ENCODE results near the gene ASCL1. TPM values are rescaled to one million over a fixed set of nuclear protein-coding genes. Genes with fewer than 3 reads are reported as not detected.

The ASCL1 gene
- total and polyA plus RNA-seq, 10 of the 15 experiments (the other 5 are each of a cell fraction or from before 2014, with no cell fraction given) = 10.6 to 61.1 (median 20.5) TPM

DNA sequence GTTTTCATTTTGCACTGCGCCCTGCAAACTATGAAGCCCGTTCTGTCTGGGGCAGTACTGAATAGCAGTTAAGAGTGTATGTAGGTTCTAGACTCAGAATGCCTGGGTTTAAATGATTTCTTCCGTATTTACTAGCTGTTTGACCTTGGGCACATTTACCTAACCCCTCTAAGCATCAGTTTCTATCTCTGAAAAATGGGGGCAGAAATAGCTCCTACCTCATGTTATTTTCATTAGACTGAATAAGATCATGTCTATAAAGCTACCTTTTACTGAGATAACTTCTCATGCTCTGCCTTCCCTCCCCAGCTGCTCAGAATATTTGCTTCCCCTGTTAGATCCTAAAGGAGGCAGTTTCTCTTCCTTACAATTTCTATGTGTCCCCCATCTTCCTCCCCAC is 46.2 kb upstream of the ASCL1 start:
- SMC1A ChIA-PET (ENCODE audit: uncharacterized antibody, unreplicated experiment) = interaction anchor here (0.9 to 3.3 kb wide), 5 partner anchors 9 to 580 kb away, joined by 3 to 34 read pairs (median 4); no protein-coding TSS in a partner anchor
- Histone ChIP-seq H3K9me3 (replicated peaks; ENCODE audit: control insufficient read depth, insufficient read depth, low read length) (no peaks in the 10 kb centered on the region), H3K9ac (ENCODE audit: control insufficient read depth, insufficient read depth, low read length) (no peak overlapping the region), H3K27me3 (replicated peaks in 1 of 2; ENCODE audit: control insufficient read depth in 2 of 2, insufficient read depth in 2 of 2, low read length in 1 of 2) (no peaks in the 10 kb centered on the region), H4K20me1 (ENCODE audit: control insufficient read depth, insufficient read depth) (no peaks in the 10 kb centered on the region), H3K36me3 (ENCODE audit: control insufficient read depth in 2 of 2, insufficient read depth in 2 of 2, low read length in 1 of 2) (no peaks in the 10 kb centered on the region), H3K27ac (ENCODE audit: control insufficient read depth, insufficient read depth) (no peak overlapping the region), H3K79me2 (ENCODE audit: control insufficient read depth, insufficient read depth, low read length) (no peaks in the 10 kb centered on the region), H2AFZ (ENCODE audit: control insufficient read depth, low read depth, low read length) (no peak overlapping the region), H3K4me3 (no peak overlapping the region), H3K4me2 (ENCODE audit: control insufficient read depth, insufficient read depth) (no peak overlapping the region), H3K4me1 (ENCODE audit: control insufficient read depth, insufficient read depth, low read length) (no peaks in the 10 kb centered on the region)
- BruUV-seq (replicated peaks) = no TSS peak
- RAD21 ChIA-PET (ENCODE audit: unreplicated experiment) = interaction anchor here (1.6 to 2.5 kb wide), 4 partner anchors 9 to 37 kb away, joined by 4 to 9 read pairs (median 7); no protein-coding TSS in a partner anchor
- no peak for FAIRE-seq
- POLR2A ChIA-PET = no interaction called here
- in situ Hi-C loops (cut with MboI) (no loop called here), intact Hi-C loops (cut with micrococcal nuclease; ENCODE audit: unreplicated experiment) (no loop called here)
- CTCF ChIA-PET = interaction anchor here (1.0 kb wide), 1 partner anchor 28 kb away, joined by 3 read pairs; no protein-coding TSS in a partner anchor
- 54% methylated on average over 3 of the region's 3 CpGs for WGBS (ENCODE audit: insufficient coverage, insufficient replicate concordance, low lambda C conversion rate, missing lambda C conversion rate)
- ATAC-seq = no peak
- DNase-seq (ENCODE audit: low read depth, low spot score) = no peak
- TF ChIP-seq NR2F1 (conservative IDR thresholded peaks at IDR 0.05) (no peak), IRF4 (IDR thresholded peaks at IDR 0.05; ENCODE audit: low read depth, low read length) (no peak), GATAD2B (conservative IDR thresholded peaks at IDR 0.05; ENCODE audit: low read depth) (no peak), NFYA (IDR thresholded peaks at IDR 0.05; ENCODE audit: borderline replicate concordance, low read depth, low read length) (no peak), NFYB (IDR thresholded peaks at IDR 0.05; ENCODE audit: insufficient read depth, low read depth, low read length) (no peak), HDGF (IDR thresholded peaks at IDR 0.05) (no peak), IKZF1 (conservative IDR thresholded peaks at IDR 0.05) (no peak), POLR2AphosphoS5 (IDR thresholded peaks at IDR 0.05; ENCODE audit: low read length) (no peak), PAX5 (IDR thresholded peaks at IDR 0.05; ENCODE audit: borderline replicate concordance, low read depth, low read length) (no peak), RFX5 (IDR thresholded peaks at IDR 0.05; ENCODE audit: low read depth, low read length) (no peak)
- TF ChIP-seq, protein P1, sequence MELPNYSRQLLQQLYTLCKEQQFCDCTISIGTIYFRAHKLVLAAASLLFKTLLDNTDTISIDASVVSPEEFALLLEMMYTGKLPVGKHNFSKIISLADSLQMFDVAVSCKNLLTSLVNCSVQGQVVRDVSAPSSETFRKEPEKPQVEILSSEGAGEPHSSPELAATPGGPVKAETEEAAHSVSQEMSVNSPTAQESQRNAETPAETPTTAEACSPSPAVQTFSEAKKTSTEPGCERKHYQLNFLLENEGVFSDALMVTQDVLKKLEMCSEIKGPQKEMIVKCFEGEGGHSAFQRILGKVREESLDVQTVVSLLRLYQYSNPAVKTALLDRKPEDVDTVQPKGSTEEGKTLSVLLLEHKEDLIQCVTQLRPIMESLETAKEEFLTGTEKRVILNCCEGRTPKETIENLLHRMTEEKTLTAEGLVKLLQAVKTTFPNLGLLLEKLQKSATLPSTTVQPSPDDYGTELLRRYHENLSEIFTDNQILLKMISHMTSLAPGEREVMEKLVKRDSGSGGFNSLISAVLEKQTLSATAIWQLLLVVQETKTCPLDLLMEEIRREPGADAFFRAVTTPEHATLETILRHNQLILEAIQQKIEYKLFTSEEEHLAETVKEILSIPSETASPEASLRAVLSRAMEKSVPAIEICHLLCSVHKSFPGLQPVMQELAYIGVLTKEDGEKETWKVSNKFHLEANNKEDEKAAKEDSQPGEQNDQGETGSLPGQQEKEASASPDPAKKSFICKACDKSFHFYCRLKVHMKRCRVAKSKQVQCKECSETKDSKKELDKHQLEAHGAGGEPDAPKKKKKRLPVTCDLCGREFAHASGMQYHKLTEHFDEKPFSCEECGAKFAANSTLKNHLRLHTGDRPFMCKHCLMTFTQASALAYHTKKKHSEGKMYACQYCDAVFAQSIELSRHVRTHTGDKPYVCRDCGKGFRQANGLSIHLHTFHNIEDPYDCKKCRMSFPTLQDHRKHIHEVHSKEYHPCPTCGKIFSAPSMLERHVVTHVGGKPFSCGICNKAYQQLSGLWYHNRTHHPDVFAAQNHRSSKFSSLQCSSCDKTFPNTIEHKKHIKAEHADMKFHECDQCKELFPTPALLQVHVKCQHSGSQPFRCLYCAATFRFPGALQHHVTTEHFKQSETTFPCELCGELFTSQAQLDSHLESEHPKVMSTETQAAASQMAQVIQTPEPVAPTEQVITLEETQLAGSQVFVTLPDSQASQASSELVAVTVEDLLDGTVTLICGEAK (IDR thresholded peaks at IDR 0.05; ENCODE audit: borderline replicate concordance) = no peak
